Effector memory CD4-positive, alpha-beta T cell (primary cell): ENCODE results near the gene SEMA3G.

ENCODE experiments used
- DNase-seq, 3 donors: peaks; one replicate each; pipeline ENCODE4 v3.0.0-alpha.2; 2020
- H3K27ac ChIP-seq: 2 replicates; pipeline ENCODE4 v1.7.0; 2013; ENCODE audit warnings: mild to moderate bottlenecking, low read length, moderate library complexity; ENCODE audit not compliant: insufficient read depth, poor library complexity, severe bottlenecking
- H3K27me3 ChIP-seq: replicated peaks from 2 replicates; pipeline ENCODE4 v1.7.0; 2013; ENCODE audit warnings: mild to moderate bottlenecking, low read length; ENCODE audit not compliant: insufficient read depth, control insufficient read depth, poor library complexity, severe bottlenecking
- H3K36me3 ChIP-seq: 2 replicates; pipeline ENCODE4 v1.7.0; 2013; ENCODE audit warnings: mild to moderate bottlenecking, low read length, moderate library complexity; ENCODE audit not compliant: control insufficient read depth, insufficient read depth
- H3K4me1 ChIP-seq: 2 replicates; pipeline ENCODE4 v1.7.0; 2013; ENCODE audit warnings: low read length, mild to moderate bottlenecking; ENCODE audit not compliant: control insufficient read depth, insufficient read depth, poor library complexity, severe bottlenecking
- H3K4me3 ChIP-seq: 2 replicates; pipeline ENCODE4 v1.7.0; 2013; ENCODE audit warnings: low read length, low read depth, mild to moderate bottlenecking; ENCODE audit not compliant: insufficient read depth, poor library complexity, severe bottlenecking
- H3K9me3 ChIP-seq: 2 replicates; pipeline ENCODE4 v1.7.0; 2013; ENCODE audit warnings: mild to moderate bottlenecking, low read length, moderate library complexity; ENCODE audit not compliant: control insufficient read depth

Gene SEMA3G

GRCh38 chr3:52402101-52402521 is 42.8 kb downstream of the SEMA3G start:
- Histone ChIP-seq H3K4me3 (no peak overlapping the region), H3K9me3 (no peaks in the 10 kb centered on the region), H3K27me3 (no peaks in the 10 kb centered on the region), H3K36me3 (peaks cover 71% of the 10 kb centered on the region), H3K4me1 (no peaks in the 10 kb centered on the region), H3K27ac (no peak overlapping the region)
- no peak for DNase-seq

- no peaks in the 10 kb centered on the region for H3K4me1 ChIP-seq
- H3K27me3 ChIP-seq = no peaks in the 10 kb centered on the region
- H3K4me3 ChIP-seq = no peak overlapping the region
- peaks cover 65% of the 10 kb centered on the region for H3K36me3 ChIP-seq
- no peak overlapping the region for H3K27ac ChIP-seq
- no peaks in the 10 kb centered on the region for H3K9me3 ChIP-seq
- DNase-seq = no peak
These were observed 43.4 kb downstream of the SEMA3G start for GRCh38 chr3:52401551-52401950.

GRCh38 chr3:52401021-52401420 is 43.9 kb downstream of the SEMA3G start:
- Histone ChIP-seq H3K27me3 (no peaks in the 10 kb centered on the region), H3K4me3 (no peak overlapping the region), H3K9me3 (no peaks in the 10 kb centered on the region), H3K4me1 (no peaks in the 10 kb centered on the region), H3K27ac (no peak overlapping the region), H3K36me3 (peaks cover 60% of the 10 kb centered on the region)
- DNase-seq = no peak

- Histone ChIP-seq H3K4me3 (no peak overlapping the region), H3K9me3 (no peaks in the 10 kb centered on the region), H3K27ac (no peak overlapping the region), H3K4me1 (no peaks in the 10 kb centered on the region), H3K27me3 (no peaks in the 10 kb centered on the region), H3K36me3 (peaks cover 53% of the 10 kb centered on the region)
- DNase-seq = no peak
These were observed 44.6 kb downstream of the SEMA3G start for GRCh38 chr3:52400275-52400793.

DNA sequence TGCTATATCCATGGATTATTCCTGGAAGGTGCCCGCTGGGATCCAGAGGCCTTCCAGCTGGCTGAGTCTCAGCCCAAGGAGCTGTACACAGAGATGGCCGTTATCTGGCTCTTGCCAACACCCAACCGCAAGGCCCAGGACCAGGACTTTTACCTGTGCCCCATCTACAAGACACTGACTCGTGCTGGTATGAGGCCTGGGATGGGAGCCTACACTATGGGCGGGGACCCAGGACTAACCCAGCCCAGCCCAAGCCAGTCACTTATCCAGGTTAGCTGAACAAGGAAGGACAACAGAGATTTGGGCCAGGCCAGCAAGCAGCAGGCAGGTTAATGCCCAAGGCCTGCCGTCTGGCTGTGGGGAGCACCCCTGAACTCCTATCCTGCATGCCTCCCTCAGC is 45.3 kb downstream of the SEMA3G start:
- Histone ChIP-seq H3K4me1 (no peaks in the 10 kb centered on the region), H3K36me3 (peaks cover 46% of the 10 kb centered on the region), H3K27ac (no peak overlapping the region), H3K4me3 (no peak overlapping the region), H3K9me3 (no peaks in the 10 kb centered on the region), H3K27me3 (no peaks in the 10 kb centered on the region)
- no peak for DNase-seq

GRCh38 chr3:52399131-52399530 is 45.8 kb downstream of the SEMA3G start:
- peaks cover 46% of the 10 kb centered on the region for H3K36me3 ChIP-seq
- H3K27ac ChIP-seq = no peak overlapping the region
- no peak for DNase-seq
- H3K9me3 ChIP-seq = no peaks in the 10 kb centered on the region
- H3K27me3 ChIP-seq = no peaks in the 10 kb centered on the region
- H3K4me1 ChIP-seq = no peaks in the 10 kb centered on the region
- H3K4me3 ChIP-seq = no peak overlapping the region

GRCh38 chr3:52398670-52399081 is 46.2 kb downstream of the SEMA3G start:
- DNase-seq = no peak
- no peaks in the 10 kb centered on the region for H3K27me3 ChIP-seq
- H3K4me3 ChIP-seq = no peak overlapping the region
- no peak overlapping the region for H3K27ac ChIP-seq
- peaks cover 45% of the 10 kb centered on the region for H3K36me3 ChIP-seq
- H3K4me1 ChIP-seq = no peaks in the 10 kb centered on the region
- no peaks in the 10 kb centered on the region for H3K9me3 ChIP-seq

GRCh38 chr3:52397676-52398399 is 47.1 kb downstream of the SEMA3G start:
- peaks cover 43% of the 10 kb centered on the region for H3K36me3 ChIP-seq

GRCh38 chr3:52396907-52397591 is 47.9 kb downstream of the SEMA3G start:
- Histone ChIP-seq H3K27me3 (no peaks in the 10 kb centered on the region), H3K4me1 (no peaks in the 10 kb centered on the region), H3K4me3 (no peak overlapping the region), H3K36me3 (peaks cover 43% of the 10 kb centered on the region), H3K27ac (no peak overlapping the region), H3K9me3 (no peaks in the 10 kb centered on the region)
- DNase-seq = no peak

More at GRCh38 chr3:52397676-52398399, 47.1 kb downstream of the SEMA3G start:
- no peaks in the 10 kb centered on the region for H3K4me1 ChIP-seq
- H3K27me3 ChIP-seq = no peaks in the 10 kb centered on the region
- no peak for DNase-seq
- no peak overlapping the region for H3K4me3 ChIP-seq
- H3K9me3 ChIP-seq = no peaks in the 10 kb centered on the region
- H3K27ac ChIP-seq = no peak overlapping the region
